Mesenchymal stem cell (in vitro differentiated cells and primary cell): ENCODE results near the gene CACUL1.
A peak's percentile ranks its signal among the peaks of the same experiment; 100 is the strongest.

Experiments used
- DNase-seq: peaks from one replicate; pipeline ENCODE4 v3.0.0-alpha.2; 2013
- H2AFZ ChIP-seq: one replicate; pipeline ENCODE4 v1.6.1; 2013; ENCODE audit warnings: low read depth, mild to moderate bottlenecking, control low read depth, inconsistent platforms, low read length, moderate library complexity
- H2AK5ac ChIP-seq: 2 replicates; pipeline ENCODE4 v1.6.1; 2013; ENCODE audit warnings: low read length, moderate library complexity, mild to moderate bottlenecking, inconsistent platforms; ENCODE audit not compliant: severe bottlenecking
- H2BK120ac ChIP-seq: one replicate; pipeline ENCODE4 v1.6.1; 2013; ENCODE audit warnings: low read depth, mild to moderate bottlenecking, inconsistent platforms, low read length, moderate library complexity
- H2BK12ac ChIP-seq, 2 experiments: one replicate each; pipeline ENCODE4 v1.6.1; 2013; ENCODE audit warnings: inconsistent platforms in 2 of 2, low read length in 2 of 2, mild to moderate bottlenecking in 2 of 2, moderate library complexity in 2 of 2, control low read depth in 1 of 2
- H2BK15ac ChIP-seq: one replicate; pipeline ENCODE4 v1.6.1; 2013; ENCODE audit warnings: mild to moderate bottlenecking, low read depth, inconsistent platforms; ENCODE audit not compliant: poor library complexity, severe bottlenecking
- H2BK5ac ChIP-seq: 2 replicates; pipeline ENCODE4 v1.6.1; 2013; ENCODE audit warnings: low read depth, mild to moderate bottlenecking, low read length, control low read depth, inconsistent platforms; ENCODE audit not compliant: poor library complexity, severe bottlenecking
- H3K14ac ChIP-seq, 2 experiments: one replicate each; pipeline ENCODE4 v1.6.1; 2013; ENCODE audit warnings: inconsistent platforms in 2 of 2, low read length in 2 of 2, control low read depth in 1 of 2, mild to moderate bottlenecking in 1 of 2, moderate library complexity in 1 of 2
- H3K18ac ChIP-seq, 2 experiments: one replicate each; pipeline ENCODE4 v1.6.1; 2013; ENCODE audit warnings: inconsistent platforms in 2 of 2, low read length in 2 of 2, control low read depth in 1 of 2, low read depth in 1 of 2, mild to moderate bottlenecking in 1 of 2
- H3K23ac ChIP-seq, 2 experiments: one replicate each; pipeline ENCODE4 v1.6.1; 2013; ENCODE audit warnings: inconsistent platforms in 2 of 2, low read length in 2 of 2, mild to moderate bottlenecking in 2 of 2, moderate library complexity in 2 of 2, control low read depth in 1 of 2
- H3K27ac ChIP-seq: 2 replicates; pipeline ENCODE4 v1.5.1; 2013; ENCODE audit warnings: mild to moderate bottlenecking, moderate library complexity, low read length, control low read depth, inconsistent platforms; ENCODE audit not compliant: poor library complexity, severe bottlenecking
- H3K27me3 ChIP-seq, 2 experiments: 2 replicates each; pipeline versions ENCODE4 v1.6.1 to v1.7.0; 2013; ENCODE audit warnings: low read length in 2 of 2, mild to moderate bottlenecking in 2 of 2, moderate library complexity in 2 of 2, control low read depth in 1 of 2, inconsistent platforms in 1 of 2; ENCODE audit not compliant: control insufficient read depth in 1 of 2, insufficient read depth in 1 of 2
- H3K36me3 ChIP-seq, 2 experiments: 2 replicates each; pipeline versions ENCODE4 v1.6.1 to v1.7.0; 2013; ENCODE audit warnings: low read length in 2 of 2, control low read depth in 1 of 2, inconsistent platforms in 1 of 2, low read depth in 1 of 2, mild to moderate bottlenecking in 1 of 2; ENCODE audit not compliant: insufficient read depth in 2 of 2, control insufficient read depth in 1 of 2
- H3K4ac ChIP-seq, 2 experiments: one replicate each; pipeline ENCODE4 v1.6.1; 2013; ENCODE audit warnings: inconsistent platforms in 2 of 2, low read length in 2 of 2, mild to moderate bottlenecking in 2 of 2, moderate library complexity in 2 of 2, control low read depth in 1 of 2, low read depth in 1 of 2
- H3K4me1 ChIP-seq: 2 replicates; pipeline ENCODE4 v1.6.1; 2013; ENCODE audit warnings: low read depth, low read length, control low read depth; ENCODE audit not compliant: control insufficient read depth, insufficient read depth
- H3K4me2 ChIP-seq: 2 replicates; pipeline ENCODE4 v1.6.1; 2013; ENCODE audit warnings: low read length, mild to moderate bottlenecking, inconsistent platforms; ENCODE audit not compliant: poor library complexity, severe bottlenecking
- H3K4me3 ChIP-seq, 2 experiments: 2 replicates each; pipeline versions ENCODE4 v1.5.1 to v1.7.0; 2013; ENCODE audit warnings: low read length in 2 of 2, mild to moderate bottlenecking in 2 of 2, control low read depth in 1 of 2, low read depth in 1 of 2; ENCODE audit not compliant: insufficient read depth in 1 of 2
- H3K79me1 ChIP-seq: replicated peaks from 2 replicates; pipeline ENCODE4 v1.6.1; 2013; ENCODE audit warnings: mild to moderate bottlenecking, control low read depth, low read length, inconsistent platforms; ENCODE audit not compliant: poor library complexity, severe bottlenecking
- H3K9ac ChIP-seq: 2 replicates; pipeline ENCODE4 v1.7.0; 2013; ENCODE audit warnings: mild to moderate bottlenecking, low read length, moderate library complexity
- H3K9me3 ChIP-seq: 2 replicates; pipeline ENCODE4 v1.7.0; 2013; ENCODE audit warnings: mild to moderate bottlenecking, low read length; ENCODE audit not compliant: control insufficient read depth
- H4K8ac ChIP-seq: one replicate; pipeline ENCODE4 v1.6.1; 2013; ENCODE audit warnings: inconsistent platforms, mild to moderate bottlenecking, low read length, moderate library complexity
- H4K91ac ChIP-seq: one replicate; pipeline ENCODE4 v1.6.1; 2013; ENCODE audit warnings: mild to moderate bottlenecking, low read length, inconsistent platforms
- WGBS: methylation state at CpG from one replicate; pipeline ENCODE4 v1.1.7; 2013; ENCODE audit warnings: mixed read lengths; 5-methylcytosine and 5-hydroxymethylcytosine counted together

Gene CACUL1

GRCh38 chr10:118734475-118734874, 20.3 kb downstream of the CACUL1 start:
- no peak overlapping the region for H3K23ac ChIP-seq
- H2BK5ac ChIP-seq, result no peak overlapping the region
- no peak overlapping the region for H4K91ac ChIP-seq
- H3K4me2 ChIP-seq, result no peak overlapping the region
- no peak overlapping the region for H2BK120ac ChIP-seq
- no peak overlapping the region for H2BK12ac ChIP-seq
- no peaks in the 10 kb centered on the region for H3K36me3 ChIP-seq
- H4K8ac ChIP-seq, result no peak overlapping the region
- no peak overlapping the region for H3K4me3 ChIP-seq
- no peak overlapping the region for H2AFZ ChIP-seq
- H3K4ac ChIP-seq, result no peak overlapping the region
- no peak overlapping the region for H3K14ac ChIP-seq
- no peaks in the 10 kb centered on the region for H3K27me3 ChIP-seq
- no peak for DNase-seq
- no peak overlapping the region for H2BK15ac ChIP-seq
- H3K18ac ChIP-seq, result no peak overlapping the region
- no peak overlapping the region for H3K27ac ChIP-seq
- H3K9me3 ChIP-seq, result no peaks in the 10 kb centered on the region
- no peak overlapping the region for H2AK5ac ChIP-seq
- 100% methylated on average over 1 of the region's 2 CpGs for WGBS
- peaks cover 16% of the 10 kb centered on the region for H3K79me1 ChIP-seq
- no peaks in the 10 kb centered on the region for H3K4me1 ChIP-seq
- no peak overlapping the region for H3K9ac ChIP-seq

GRCh38 chr10:118732245-118733165, 22.3 kb downstream of the CACUL1 start:
- Histone ChIP-seq H3K9ac (no peak overlapping the region), H3K27me3 (no peaks in the 10 kb centered on the region), H3K79me1 (peaks cover 18% of the 10 kb centered on the region), H2BK120ac (no peak overlapping the region), H2BK12ac (no peak overlapping the region), H3K4me1 (no peaks in the 10 kb centered on the region), H3K9me3 (no peaks in the 10 kb centered on the region), H2BK15ac (no peak overlapping the region), H3K36me3 (peaks cover 0 to 5% of the 10 kb centered on the region in 2 experiments), H4K8ac (peak overlapping the region; percentile 60), H3K4ac (no peak overlapping the region), H3K14ac (no peak overlapping the region), H2AK5ac (no peak overlapping the region), H4K91ac (no peak overlapping the region), H3K23ac (no peak overlapping the region), H3K27ac (no peak overlapping the region), H2BK5ac (no peak overlapping the region), H3K4me2 (no peak overlapping the region), H2AFZ (no peak overlapping the region), H3K4me3 (no peak overlapping the region), H3K18ac (no peak overlapping the region)
- no peak for DNase-seq
- WGBS, result 86% methylated on average over 8 of the region's 12 CpGs

- Histone ChIP-seq H3K4ac (no peak overlapping the region), H3K4me2 (no peak overlapping the region), H2BK12ac (no peak overlapping the region), H4K91ac (no peak overlapping the region), H3K9ac (no peak overlapping the region), H2AFZ (no peak overlapping the region), H2AK5ac (no peak overlapping the region), H3K23ac (no peak overlapping the region), H2BK5ac (no peak overlapping the region), H2BK120ac (no peak overlapping the region), H2BK15ac (no peak overlapping the region), H3K18ac (no peak overlapping the region), H3K9me3 (no peaks in the 10 kb centered on the region), H3K36me3 (peaks cover 0 to 6% of the 10 kb centered on the region in 2 experiments), H3K79me1 (peaks cover 21% of the 10 kb centered on the region), H3K4me3 (no peak overlapping the region), H4K8ac (no peak overlapping the region), H3K27me3 (no peaks in the 10 kb centered on the region), H3K4me1 (no peaks in the 10 kb centered on the region), H3K27ac (no peak overlapping the region), H3K14ac (no peak overlapping the region)
- no peak for DNase-seq
- WGBS, result 76% methylated on average over 7 of the region's 7 CpGs
Observed at GRCh38 chr10:118730756-118731456, 23.9 kb downstream of the CACUL1 start.

GRCh38 chr10:118729641-118730258, 25.0 kb downstream of the CACUL1 start:
- Histone ChIP-seq H4K91ac (no peak overlapping the region), H3K27ac (no peak overlapping the region), H4K8ac (no peak overlapping the region), H3K23ac (no peak overlapping the region), H2BK120ac (no peak overlapping the region), H2BK5ac (no peak overlapping the region), H3K36me3 (peaks cover 0 to 6% of the 10 kb centered on the region in 2 experiments), H3K14ac (no peak overlapping the region), H3K4me2 (no peak overlapping the region), H2AK5ac (no peak overlapping the region), H3K79me1 (peaks cover 23% of the 10 kb centered on the region), H3K4ac (no peak overlapping the region), H3K4me1 (no peaks in the 10 kb centered on the region), H3K9me3 (no peaks in the 10 kb centered on the region), H3K18ac (no peak overlapping the region), H3K27me3 (no peaks in the 10 kb centered on the region), H2BK15ac (no peak overlapping the region), H3K9ac (no peak overlapping the region), H2AFZ (no peak overlapping the region), H3K4me3 (no peak overlapping the region), H2BK12ac (no peak overlapping the region)
- no peak for DNase-seq
- 67% methylated on average over 1 of the region's 2 CpGs for WGBS
